D341Med (cell line): ENCODE measurements around the gene MAGED2.
"Not testable (repeated sequence)": the region's sequence is repeated elsewhere in the genome, so short reads cannot be mapped to it uniquely, and the experiment has no call there.

Source experiments
- DNase-seq: peaks from one replicate; pipeline ENCODE4 v3.0.0; 2012; ENCODE audit warnings: low spot score

Gene MAGED2

GRCh38 chrX:54818221-54818620 is 10.7 kb downstream of the MAGED2 start:
- no peak for DNase-seq

GRCh38 chrX:54819201-54819600 is 11.7 kb downstream of the MAGED2 start:
- no peak for DNase-seq

- DNase-seq = no peak
Measured at GRCh38 chrX:54820737-54821136, 13.2 kb downstream of the MAGED2 start.

- no peak for DNase-seq
Measured at GRCh38 chrX:54821310-54821709, 13.8 kb downstream of the MAGED2 start.

- DNase-seq = no peak
Measured at GRCh38 chrX:54824195-54824594, 16.6 kb downstream of the MAGED2 start.

- DNase-seq = no peak
Measured at GRCh38 chrX:54824722-54825121, 17.2 kb downstream of the MAGED2 start.

GRCh38 chrX:54825716-54826438 is 18.3 kb downstream of the MAGED2 start:
- no peak for DNase-seq

- DNase-seq = no peak
Measured at GRCh38 chrX:54826598-54826997, 19.1 kb downstream of the MAGED2 start.

GRCh38 chrX:54838583-54838982 is 31.0 kb downstream of the MAGED2 start:
- no peak for DNase-seq

GRCh38 chrX:54841184-54841874 is 33.8 kb downstream of the MAGED2 start:
- not testable (repeated sequence) for DNase-seq

GRCh38 chrX:54842607-54843006 is 35.1 kb downstream of the MAGED2 start:
- no peak for DNase-seq

GRCh38 chrX:54843050-54843449 is 35.5 kb downstream of the MAGED2 start:
- DNase-seq = no peak

- not testable (repeated sequence) for DNase-seq
Measured at GRCh38 chrX:54847700-54848099, 40.2 kb downstream of the MAGED2 start.

- DNase-seq = peak; percentile 37
Measured at GRCh38 chrX:54865208-54865607, 57.7 kb downstream of the MAGED2 start.
